ENCODE data around the gene ADM2. TPM values are rescaled to one million over a fixed set of nuclear protein-coding genes. Genes with fewer than 3 reads are reported as not detected.
A peak's percentile ranks its signal among the peaks of the same experiment; 100 is the strongest.

ADM2 gene
- total RNA-seq, 1 experiment from 2014 or later = 10.5 TPM

- Histone ChIP-seq H3K9me3 (ENCODE audit: insufficient read depth, low read depth) (no peaks in the 10 kb centered on the region), H3K4me2 (peak overlapping the region; percentile 29; the same call in 1 of the 2 replicates), H3K36me3 (ENCODE audit: low read depth) (peaks cover 7% of the 10 kb centered on the region), H2AFZ (no peak overlapping the region), H3K4me3 (no peak overlapping the region), H3K27ac (no peak overlapping the region), H3K9me2 (ENCODE audit: insufficient read depth) (no peaks in the 10 kb centered on the region), H3F3A (ENCODE audit: insufficient read depth, low read depth) (peaks cover 17% of the 10 kb centered on the region), H3K79me2 (ENCODE audit: low read depth) (no peaks in the 10 kb centered on the region), H3K27me3 (ENCODE audit: insufficient read depth, low read depth) (no peaks in the 10 kb centered on the region), H3K4me1 (replicated peaks; ENCODE audit: insufficient read depth) (peaks cover 13% of the 10 kb centered on the region; the same call in 1 of the 2 replicates), H4K20me1 (ENCODE audit: insufficient read depth) (peaks cover 9% of the 10 kb centered on the region)
- TF ChIP-seq CTCF (conservative IDR thresholded peaks at IDR 0.05) = no peak
- no peak for TF ChIP-seq EZH2 (IDR thresholded peaks at IDR 0.05; ENCODE audit: low read depth)
- BruUV-seq (replicated peaks) = no TSS peak
- intact Hi-C loops (cut with micrococcal nuclease; ENCODE audit: unreplicated experiment) = no loop called here
- CTCF ChIA-PET = no interaction called here
- DNase-seq = no peak
- POLR2A ChIA-PET (ENCODE audit: unreplicated experiment) = no interaction called here
Measured at GRCh38 chr22:50487290-50488005, 6.1 kb downstream of the ADM2 start.

DNA sequence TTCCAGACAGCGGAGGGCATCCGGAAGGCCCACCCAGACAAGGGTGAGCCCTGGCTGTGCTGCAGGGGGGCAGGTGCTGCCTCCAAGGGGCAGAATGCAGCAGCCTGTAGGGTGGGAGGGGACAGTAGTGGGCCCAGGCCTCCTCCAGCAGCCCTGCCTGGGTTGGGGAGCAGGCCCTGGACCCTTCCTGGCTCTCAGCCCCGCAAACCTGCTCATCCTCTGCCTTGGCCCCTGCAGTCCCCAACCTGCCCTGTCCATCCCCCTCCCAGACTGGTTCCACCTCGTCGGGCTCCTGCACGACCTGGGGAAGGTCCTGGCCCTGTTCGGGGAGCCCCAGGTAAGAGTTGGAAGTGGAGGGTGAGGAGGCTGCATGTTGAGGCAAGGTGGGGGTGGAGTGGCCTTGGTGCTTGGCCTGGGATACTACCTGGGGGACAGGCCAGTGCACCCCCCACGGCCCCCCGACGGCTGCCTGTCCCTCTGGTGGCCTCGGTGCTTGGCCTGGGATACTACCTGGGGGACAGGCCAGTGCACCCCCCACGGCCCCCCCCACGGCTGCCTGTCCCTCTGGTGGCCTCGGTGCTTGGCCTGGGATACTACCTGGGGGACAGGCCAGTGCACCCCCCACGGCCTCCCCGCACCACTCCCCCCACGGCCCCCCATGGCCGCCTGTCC lies 6.8 kb downstream of the ADM2 start:
- no peak overlapping the region for H3K4me3 ChIP-seq
- no peaks in the 10 kb centered on the region for H3K79me2 ChIP-seq (ENCODE audit: low read depth)
- H3K9me3 ChIP-seq (ENCODE audit: insufficient read depth, low read depth) = no peaks in the 10 kb centered on the region
- TF ChIP-seq EZH2 (IDR thresholded peaks at IDR 0.05; ENCODE audit: low read depth) (no peak), CTCF (conservative IDR thresholded peaks at IDR 0.05) (no peak)
- H3K9me2 ChIP-seq (ENCODE audit: insufficient read depth) = no peaks in the 10 kb centered on the region
- peaks cover 3% of the 10 kb centered on the region; the same call in 1 of the 2 replicates for H3K36me3 ChIP-seq (ENCODE audit: low read depth)
- H2AFZ ChIP-seq = no peak overlapping the region
- BruUV-seq (replicated peaks) = no TSS peak
- H3F3A ChIP-seq (ENCODE audit: insufficient read depth, low read depth) = peaks cover 17% of the 10 kb centered on the region
- intact Hi-C loops (cut with micrococcal nuclease; ENCODE audit: unreplicated experiment) = no loop called here
- ChIA-PET CTCF (no interaction called here), POLR2A (ENCODE audit: unreplicated experiment) (no interaction called here)
- H4K20me1 ChIP-seq (ENCODE audit: insufficient read depth) = peaks cover 9% of the 10 kb centered on the region
- H3K4me1 ChIP-seq (replicated peaks; ENCODE audit: insufficient read depth) = 0 out of 2 replicates have a peak, but pooled peaks cover 6% of the 10 kb centered on the region
- H3K27ac ChIP-seq = no peak overlapping the region
- no peak for DNase-seq
- no peaks in the 10 kb centered on the region for H3K27me3 ChIP-seq (ENCODE audit: insufficient read depth, low read depth)
- no peak overlapping the region for H3K4me2 ChIP-seq

DNA sequence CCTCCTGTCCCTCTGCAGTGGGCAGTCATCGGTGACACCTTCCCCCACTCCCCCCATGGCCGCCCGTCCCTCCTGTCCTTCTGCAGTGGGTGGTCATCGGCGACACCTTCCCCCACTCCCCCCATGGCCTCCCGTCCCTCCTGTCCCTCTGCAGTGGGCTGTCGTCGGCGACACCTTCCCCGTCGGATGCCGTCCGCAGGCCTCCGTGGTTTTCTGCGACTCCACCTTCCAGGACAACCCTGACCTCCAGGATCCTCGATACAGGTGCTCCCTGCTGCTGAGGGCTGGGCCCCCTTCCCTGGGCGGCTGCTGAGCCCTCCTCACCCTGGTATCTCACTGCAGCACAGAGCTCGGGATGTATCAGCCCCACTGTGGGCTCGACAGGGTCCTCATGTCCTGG lies 7.5 kb downstream of the ADM2 start:
- Histone ChIP-seq H3K27me3 (ENCODE audit: insufficient read depth, low read depth) (no peaks in the 10 kb centered on the region), H2AFZ (no peak overlapping the region), H3K36me3 (ENCODE audit: low read depth) (no peaks in the 10 kb centered on the region), H3K27ac (no peak overlapping the region), H3K9me3 (ENCODE audit: insufficient read depth, low read depth) (no peaks in the 10 kb centered on the region), H3K4me1 (replicated peaks; ENCODE audit: insufficient read depth) (0 out of 2 replicates have a peak, but pooled peaks cover 4% of the 10 kb centered on the region), H3K79me2 (ENCODE audit: low read depth) (no peaks in the 10 kb centered on the region), H3F3A (ENCODE audit: insufficient read depth, low read depth) (peaks cover 16% of the 10 kb centered on the region), H3K9me2 (ENCODE audit: insufficient read depth) (no peaks in the 10 kb centered on the region), H4K20me1 (ENCODE audit: insufficient read depth) (peaks cover 8% of the 10 kb centered on the region), H3K4me3 (no peak overlapping the region), H3K4me2 (no peak overlapping the region)
- CTCF ChIA-PET = no interaction called here
- no TSS peak for BruUV-seq (replicated peaks)
- no peak for TF ChIP-seq EZH2 (IDR thresholded peaks at IDR 0.05; ENCODE audit: low read depth)
- DNase-seq = no peak
- intact Hi-C loops (cut with micrococcal nuclease; ENCODE audit: unreplicated experiment) = no loop called here
- POLR2A ChIA-PET (ENCODE audit: unreplicated experiment) = no interaction called here
